Coronary artery (tissue), 2 donors: ENCODE results near the gene ACER2.

ENCODE experiments used
- DNase-seq: peaks from one replicate; pipeline ENCODE4 v3.0.0-alpha.2; 2017; ENCODE audit warnings: low spot score
- H3K27ac ChIP-seq, 2 donors: fragments of 200-600 bp; sonication (generic); one replicate each; pipeline ENCODE4 v1.5.1; 2016 to 2019
- H3K4me3 ChIP-seq: fragments of 200-600 bp; sonication (generic); 2 replicates; pipeline ENCODE4 v1.5.1; 2016; ENCODE audit warnings: mild to moderate bottlenecking, moderate library complexity
- CTCF ChIP-seq: fragments of 200-600 bp; sonication (generic); IDR thresholded peaks from one replicate; pipeline ENCODE4 v1.5.1; 2019; ENCODE audit warnings: antibody characterized with exemption

The ACER2 gene

GRCh38 chr9:19490828-19491227 is 82.0 kb downstream of the ACER2 start:
- no peak for DNase-seq
- no peak for TF ChIP-seq CTCF
- H3K27ac ChIP-seq: no peak overlapping the region

GRCh38 chr9:19492775-19493173 is 84.0 kb downstream of the ACER2 start:
- no peak for DNase-seq
- peak overlapping the region in 1 of 2 donors; percentile 73 for H3K27ac ChIP-seq

More at GRCh38 chr9:19490828-19491227, 82.0 kb downstream of the ACER2 start:
- no peak overlapping the region for H3K4me3 ChIP-seq

GRCh38 chr9:19493174-19493811 is 84.5 kb downstream of the ACER2 start:
- Histone ChIP-seq H3K4me3 (peak overlapping the region; percentile 64), H3K27ac (peak overlapping the region; percentile 29 to 73)
- peak; percentile 57 for TF ChIP-seq CTCF
- DNase-seq: peak; percentile 79

More at GRCh38 chr9:19492775-19493173, 84.0 kb downstream of the ACER2 start:
- H3K4me3 ChIP-seq: peak overlapping the region; percentile 64
- TF ChIP-seq CTCF: no peak

GRCh38 chr9:19493876-19494275 is 85.1 kb downstream of the ACER2 start:
- peak overlapping the region; percentile 29 to 73 for H3K27ac ChIP-seq
- DNase-seq: no peak
- TF ChIP-seq CTCF: no peak
- peak overlapping the region; percentile 64 for H3K4me3 ChIP-seq

GRCh38 chr9:19495186-19496028 is 86.6 kb downstream of the ACER2 start:
- H3K27ac ChIP-seq: no peak overlapping the region
- peak; percentile 61 for DNase-seq
- TF ChIP-seq CTCF: no peak
- H3K4me3 ChIP-seq: no peak overlapping the region

GRCh38 chr9:19496321-19497050 is 87.7 kb downstream of the ACER2 start:
- DNase-seq: peak; percentile 43
- Histone ChIP-seq H3K4me3 (no peak overlapping the region), H3K27ac (no peak overlapping the region)
- TF ChIP-seq CTCF: no peak
